ENCODE data around the gene SLC22A12. TPM values are rescaled to one million over a fixed set of nuclear protein-coding genes. Genes with fewer than 3 reads are reported as not detected.
"Not testable (repeated sequence)": the region's sequence is repeated elsewhere in the genome, so short reads cannot be mapped to it uniquely, and the experiment has no call there.

Gene SLC22A12
- total RNA-seq, 1 donor from 2014 or later, result not detected

- no peak for TF ChIP-seq CTCF (IDR thresholded peaks at IDR 0.05; ENCODE audit: partially characterized antibody, unreplicated experiment)
- H3K9me3 Mint-ChIP-seq (ENCODE audit: unreplicated experiment), result peaks cover 2% of the 10 kb centered on the region
- H3K4me3 Mint-ChIP-seq (ENCODE audit: unreplicated experiment), result no peak overlapping the region
- no peak overlapping the region for H3K27ac Mint-ChIP-seq (ENCODE audit: unreplicated experiment)
- peaks cover 14% of the 10 kb centered on the region for H3K36me3 Mint-ChIP-seq (ENCODE audit: unreplicated experiment)
- H3K27me3 Mint-ChIP-seq (ENCODE audit: unreplicated experiment), result peaks cover 2% of the 10 kb centered on the region
- no peak for DNase-seq
- H3K4me1 Mint-ChIP-seq (ENCODE audit: low read depth, unreplicated experiment), result no peaks in the 10 kb centered on the region
Observed at GRCh38 chr11:64592656-64593055, 1.6 kb downstream of the SLC22A12 start.

- H3K27me3 Mint-ChIP-seq (ENCODE audit: unreplicated experiment), result peaks cover 2% of the 10 kb centered on the region
- H3K9me3 Mint-ChIP-seq (ENCODE audit: unreplicated experiment), result peaks cover 2% of the 10 kb centered on the region
- no peak overlapping the region for H3K27ac Mint-ChIP-seq (ENCODE audit: unreplicated experiment)
- H3K36me3 Mint-ChIP-seq (ENCODE audit: unreplicated experiment), result peaks cover 8% of the 10 kb centered on the region
- H3K4me1 Mint-ChIP-seq (ENCODE audit: low read depth, unreplicated experiment), result no peaks in the 10 kb centered on the region
- no peak for DNase-seq
- TF ChIP-seq CTCF (IDR thresholded peaks at IDR 0.05; ENCODE audit: partially characterized antibody, unreplicated experiment), result no peak
- no peak overlapping the region for H3K4me3 Mint-ChIP-seq (ENCODE audit: unreplicated experiment)
Observed at GRCh38 chr11:64593156-64594105, 2.4 kb downstream of the SLC22A12 start.

GRCh38 chr11:64594159-64594939, 3.3 kb downstream of the SLC22A12 start:
- Mint-ChIP-seq H3K36me3 (ENCODE audit: unreplicated experiment) (peaks cover 2% of the 10 kb centered on the region), H3K4me3 (ENCODE audit: unreplicated experiment) (no peak overlapping the region), H3K27ac (ENCODE audit: unreplicated experiment) (no peak overlapping the region), H3K4me1 (ENCODE audit: low read depth, unreplicated experiment) (no peaks in the 10 kb centered on the region), H3K27me3 (ENCODE audit: unreplicated experiment) (peaks cover 2% of the 10 kb centered on the region), H3K9me3 (ENCODE audit: unreplicated experiment) (no peaks in the 10 kb centered on the region)
- DNase-seq, result no peak
- no peak for TF ChIP-seq CTCF (IDR thresholded peaks at IDR 0.05; ENCODE audit: partially characterized antibody, unreplicated experiment)

DNA sequence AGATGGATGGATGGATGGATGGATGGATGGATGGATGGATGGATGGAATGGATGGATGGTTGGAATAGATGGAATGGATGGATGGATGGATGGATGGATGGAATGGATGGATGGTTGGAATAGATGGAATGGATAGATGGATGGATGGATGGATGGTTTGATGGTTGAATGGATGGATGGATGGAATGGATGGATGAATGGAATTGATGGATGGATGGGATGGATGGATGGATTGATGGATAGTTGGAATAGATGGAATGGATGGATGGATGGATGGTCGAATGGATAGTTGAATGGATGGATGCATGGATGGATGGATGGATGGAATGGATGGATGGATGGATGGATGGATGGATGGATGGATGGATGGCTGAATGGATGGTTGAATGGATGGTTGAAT, 4.9 kb downstream of the SLC22A12 start:
- not testable (repeated sequence) for H3K27me3 Mint-ChIP-seq (ENCODE audit: unreplicated experiment); H3K27ac Mint-ChIP-seq (ENCODE audit: unreplicated experiment); H3K9me3 Mint-ChIP-seq (ENCODE audit: unreplicated experiment); H3K4me3 Mint-ChIP-seq (ENCODE audit: unreplicated experiment); DNase-seq; H3K4me1 Mint-ChIP-seq (ENCODE audit: low read depth, unreplicated experiment); H3K36me3 Mint-ChIP-seq (ENCODE audit: unreplicated experiment)

GRCh38 chr11:64597671-64598101, 6.7 kb downstream of the SLC22A12 start:
- Mint-ChIP-seq H3K27ac (ENCODE audit: unreplicated experiment) (no peak overlapping the region), H3K9me3 (ENCODE audit: unreplicated experiment) (peaks cover 3% of the 10 kb centered on the region), H3K4me1 (ENCODE audit: low read depth, unreplicated experiment) (peaks cover 2% of the 10 kb centered on the region), H3K36me3 (ENCODE audit: unreplicated experiment) (no peaks in the 10 kb centered on the region), H3K4me3 (ENCODE audit: unreplicated experiment) (no peak overlapping the region), H3K27me3 (ENCODE audit: unreplicated experiment) (peaks cover 8% of the 10 kb centered on the region)
- TF ChIP-seq CTCF (IDR thresholded peaks at IDR 0.05; ENCODE audit: partially characterized antibody, unreplicated experiment), result no peak
- peak; percentile 2 for DNase-seq
